Measurements from ENCODE around the gene HYPK. TPM values are rescaled to one million over a fixed set of nuclear protein-coding genes. Genes with fewer than 3 reads are reported as not detected.
"Not testable (repeated sequence)": the region's sequence is repeated elsewhere in the genome, so short reads cannot be mapped to it uniquely, and the experiment has no call there.

HYPK gene
- total RNA-seq, 2 experiments from 2014 or later: 17.6 to 18.5 TPM

GRCh38 chr15:43830691-43831275 is 30.4 kb downstream of the HYPK start:
- Mint-ChIP-seq H3K36me3 (ENCODE audit: low read depth) (peaks cover 15% of the 10 kb centered on the region), H3K4me1 (ENCODE audit: low read depth) (peaks cover 41% of the 10 kb centered on the region)
- CTCF ChIA-PET; intact Hi-C loops (cut with DNase I, micrococcal nuclease); H3K27me3 ChIP-seq (ENCODE audit: control insufficient read depth in 1 of 2, insufficient read depth in 2 of 2, low read length in 2 of 2); H3K27ac ChIP-seq (ENCODE audit: low read depth in 1 of 2, low read length in 2 of 2); POLR2A ChIA-PET; H3K27me3 Mint-ChIP-seq; H3K9me3 Mint-ChIP-seq; ATAC-seq (ENCODE audit: poor library complexity); H3K27ac Mint-ChIP-seq; H3K4me3 Mint-ChIP-seq; DNase-seq; H3K4me3 ChIP-seq (ENCODE audit: low read length); H3K36me3 ChIP-seq (ENCODE audit: insufficient read depth, low read length); H3K9me3 ChIP-seq (ENCODE audit: control insufficient read depth in 1 of 2, insufficient read depth in 1 of 2, low read length in 2 of 2): not testable (repeated sequence)
- H3K4me1 ChIP-seq (ENCODE audit: insufficient read depth, low read length): peaks cover 46% of the 10 kb centered on the region

GRCh38 chr15:43831519-43832052 is 31.2 kb downstream of the HYPK start:
- CTCF ChIA-PET; H3K4me3 Mint-ChIP-seq; intact Hi-C loops (cut with DNase I, micrococcal nuclease); POLR2A ChIA-PET; H3K27ac ChIP-seq (ENCODE audit: low read depth in 1 of 2, low read length in 2 of 2); H3K27me3 Mint-ChIP-seq; H3K4me3 ChIP-seq (ENCODE audit: low read length); H3K27me3 ChIP-seq (ENCODE audit: control insufficient read depth in 1 of 2, insufficient read depth in 2 of 2, low read length in 2 of 2); H3K9me3 ChIP-seq (ENCODE audit: control insufficient read depth in 1 of 2, insufficient read depth in 1 of 2, low read length in 2 of 2); DNase-seq; ATAC-seq (ENCODE audit: poor library complexity); H3K9me3 Mint-ChIP-seq: not testable (repeated sequence)
- Mint-ChIP-seq H3K27ac (peak overlapping the region; percentile 49), H3K36me3 (ENCODE audit: low read depth) (peaks cover 23% of the 10 kb centered on the region), H3K4me1 (ENCODE audit: low read depth) (peaks cover 36% of the 10 kb centered on the region)
- Histone ChIP-seq H3K4me1 (ENCODE audit: insufficient read depth, low read length) (peaks cover 38% of the 10 kb centered on the region), H3K36me3 (ENCODE audit: insufficient read depth, low read length) (peaks cover 15% of the 10 kb centered on the region)

- POLR2A ChIA-PET: interaction anchor here (0.6 to 1.2 kb wide), 2 partner anchors 8 to 31 kb away, joined by 4 read pairs; partner anchors contain the start of gene MFAP1
- H3K4me3 ChIP-seq (ENCODE audit: low read length); H3K9me3 ChIP-seq (ENCODE audit: control insufficient read depth in 1 of 2, insufficient read depth in 1 of 2, low read length in 2 of 2); ATAC-seq (ENCODE audit: poor library complexity); CTCF ChIA-PET; intact Hi-C loops (cut with DNase I, micrococcal nuclease); H3K4me3 Mint-ChIP-seq; H3K27me3 Mint-ChIP-seq; DNase-seq; H3K9me3 Mint-ChIP-seq; H3K27ac ChIP-seq (ENCODE audit: low read depth in 1 of 2, low read length in 2 of 2); H3K27me3 ChIP-seq (ENCODE audit: control insufficient read depth in 1 of 2, insufficient read depth in 2 of 2, low read length in 2 of 2): not testable (repeated sequence)
- H3K4me1 Mint-ChIP-seq (ENCODE audit: low read depth): peaks cover 28% of the 10 kb centered on the region
- H3K27ac Mint-ChIP-seq: peak overlapping the region; percentile 49
- peaks cover 28% of the 10 kb centered on the region for H3K36me3 Mint-ChIP-seq (ENCODE audit: low read depth)
- peaks cover 31% of the 10 kb centered on the region for H3K4me1 ChIP-seq (ENCODE audit: insufficient read depth, low read length)
- peaks cover 22% of the 10 kb centered on the region for H3K36me3 ChIP-seq (ENCODE audit: insufficient read depth, low read length)
Observed at GRCh38 chr15:43832485-43832884, 32.1 kb downstream of the HYPK start.

GRCh38 chr15:43845421-43845820 is 45.0 kb downstream of the HYPK start:
- Histone ChIP-seq H3K4me3 (ENCODE audit: low read length) (no peak overlapping the region), H3K27ac (ENCODE audit: low read depth in 1 of 2, low read length in 2 of 2) (no peak overlapping the region), H3K4me1 (ENCODE audit: insufficient read depth, low read length) (no peaks in the 10 kb centered on the region), H3K27me3 (ENCODE audit: control insufficient read depth in 1 of 2, insufficient read depth in 2 of 2, low read length in 2 of 2) (no peaks in the 10 kb centered on the region), H3K36me3 (ENCODE audit: insufficient read depth, low read length) (peaks cover 34% of the 10 kb centered on the region), H3K9me3 (ENCODE audit: control insufficient read depth in 1 of 2, insufficient read depth in 1 of 2, low read length in 2 of 2) (no peaks in the 10 kb centered on the region)
- no peak for TF ChIP-seq CTCF (IDR thresholded peaks at IDR 0.05)
- Mint-ChIP-seq H3K4me3 (no peak overlapping the region), H3K4me1 (ENCODE audit: low read depth) (no peaks in the 10 kb centered on the region), H3K27ac (no peak overlapping the region), H3K9me3 (no peaks in the 10 kb centered on the region), H3K36me3 (ENCODE audit: low read depth) (peaks cover 55% of the 10 kb centered on the region), H3K27me3 (no peaks in the 10 kb centered on the region)
- CTCF ChIA-PET: no interaction called here
- no peak for ATAC-seq (ENCODE audit: poor library complexity)
- POLR2A ChIA-PET: no interaction called here
- intact Hi-C loops (cut with DNase I, micrococcal nuclease): no loop called here
- no peak for DNase-seq
